Subcutaneous adipose tissue (tissue), 4 donors: ENCODE results near the gene FKBP9. TPM values are rescaled to one million over a fixed set of nuclear protein-coding genes. Genes with fewer than 3 reads are reported as not detected.

ENCODE experiments used
- total RNA-seq, 4 donors: library from RNA; depleted of rRNA; stranded (reverse); fragments of >200 nt; gene quantifications; one replicate each; pipeline ENCODE4 v1.1.0, GENCODE V29; 2016
- TF ChIP-seq, protein P1 (sequence below): fragments of 450-650 bp; IDR thresholded peaks from one replicate; pipeline ENCODE4 v1.5.1; 2016; ENCODE audit warnings: low read depth, mild to moderate bottlenecking, control low read depth, antibody characterized with exemption, moderate library complexity

Gene FKBP9
- total RNA-seq, 4 donors from 2014 or later, result 110 to 274 (median 180) TPM

DNA sequence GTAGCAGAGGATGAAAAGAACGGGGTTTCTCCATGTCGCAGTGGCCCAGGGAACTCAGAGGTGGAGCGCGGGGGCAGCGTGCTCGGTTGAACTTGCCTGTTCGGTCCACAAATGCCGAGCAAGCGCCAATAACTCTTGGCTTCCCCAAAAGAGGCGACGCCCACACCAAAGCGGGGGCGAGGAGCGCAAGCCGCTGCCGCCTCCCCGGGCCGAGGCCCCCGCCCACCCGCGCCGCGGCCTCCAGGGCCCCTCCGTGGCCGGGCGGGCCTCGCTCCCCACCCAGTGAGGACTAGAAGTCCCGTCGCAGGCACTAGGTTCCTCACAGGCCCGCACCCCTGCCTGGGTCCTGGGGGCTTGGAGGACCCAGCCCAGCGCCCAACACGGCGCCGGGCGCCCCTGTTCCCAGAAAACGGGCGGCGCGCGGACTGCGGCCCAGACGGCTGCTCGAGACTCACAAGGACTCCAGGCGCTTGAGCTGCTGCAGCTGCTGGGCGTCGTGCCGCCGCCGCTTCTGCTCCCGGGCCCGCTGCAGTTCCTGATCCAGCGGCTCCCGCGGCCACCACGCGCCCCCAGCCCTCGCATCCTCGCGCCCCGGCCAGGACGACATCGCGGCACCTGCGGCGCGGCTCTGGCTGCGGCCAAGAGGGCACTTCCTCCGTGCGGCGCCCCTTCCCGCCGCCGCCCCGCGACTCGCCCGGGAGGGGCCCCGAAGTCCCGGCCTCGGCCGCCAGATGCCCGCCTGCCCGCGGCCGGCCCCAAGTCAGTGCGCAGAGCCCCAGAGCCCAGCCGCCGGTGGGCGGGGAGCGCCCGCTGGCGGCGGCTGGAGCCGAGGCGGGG lies 14.6 kb upstream of the FKBP9 start:
- TF ChIP-seq, protein P1, sequence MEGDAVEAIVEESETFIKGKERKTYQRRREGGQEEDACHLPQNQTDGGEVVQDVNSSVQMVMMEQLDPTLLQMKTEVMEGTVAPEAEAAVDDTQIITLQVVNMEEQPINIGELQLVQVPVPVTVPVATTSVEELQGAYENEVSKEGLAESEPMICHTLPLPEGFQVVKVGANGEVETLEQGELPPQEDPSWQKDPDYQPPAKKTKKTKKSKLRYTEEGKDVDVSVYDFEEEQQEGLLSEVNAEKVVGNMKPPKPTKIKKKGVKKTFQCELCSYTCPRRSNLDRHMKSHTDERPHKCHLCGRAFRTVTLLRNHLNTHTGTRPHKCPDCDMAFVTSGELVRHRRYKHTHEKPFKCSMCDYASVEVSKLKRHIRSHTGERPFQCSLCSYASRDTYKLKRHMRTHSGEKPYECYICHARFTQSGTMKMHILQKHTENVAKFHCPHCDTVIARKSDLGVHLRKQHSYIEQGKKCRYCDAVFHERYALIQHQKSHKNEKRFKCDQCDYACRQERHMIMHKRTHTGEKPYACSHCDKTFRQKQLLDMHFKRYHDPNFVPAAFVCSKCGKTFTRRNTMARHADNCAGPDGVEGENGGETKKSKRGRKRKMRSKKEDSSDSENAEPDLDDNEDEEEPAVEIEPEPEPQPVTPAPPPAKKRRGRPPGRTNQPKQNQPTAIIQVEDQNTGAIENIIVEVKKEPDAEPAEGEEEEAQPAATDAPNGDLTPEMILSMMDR, result no peak

DNA sequence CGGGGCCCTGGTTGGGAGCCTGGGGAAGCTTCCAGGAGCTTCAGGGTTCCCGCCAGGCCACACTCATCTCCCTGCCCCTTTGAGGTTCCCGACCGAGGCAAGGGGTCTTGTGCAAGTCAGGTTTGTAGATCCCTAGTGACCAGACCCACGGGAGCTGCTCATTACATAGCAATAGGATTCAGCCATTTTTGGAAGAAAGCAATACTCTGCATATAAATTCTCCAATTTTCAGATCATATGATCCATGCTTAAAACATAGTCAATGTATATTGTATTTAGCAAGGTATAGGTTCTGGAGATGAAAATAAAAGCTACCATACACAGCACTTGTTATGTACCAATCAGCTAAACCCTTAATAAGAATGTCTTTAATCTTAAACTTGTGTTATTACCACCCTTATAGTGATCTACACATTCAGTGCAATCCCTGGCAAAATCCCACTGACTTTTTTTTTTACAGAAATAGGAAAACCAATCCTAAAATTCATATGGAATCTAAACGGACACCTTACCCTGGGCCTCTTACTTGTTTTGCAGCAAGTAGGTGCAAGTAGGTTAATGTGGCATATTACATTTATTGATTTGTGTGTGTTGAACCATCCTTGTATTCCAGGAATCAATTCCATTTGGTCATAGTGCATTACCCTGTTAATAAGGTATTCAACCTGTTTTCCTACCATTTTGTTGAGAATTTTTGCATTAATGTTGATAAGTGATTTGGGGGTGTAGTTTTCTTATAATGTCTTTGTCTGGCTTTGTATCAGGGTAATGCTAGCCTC lies 13.8 kb upstream of the FKBP9 start:
- TF ChIP-seq, protein P1, result no peak

DNA sequence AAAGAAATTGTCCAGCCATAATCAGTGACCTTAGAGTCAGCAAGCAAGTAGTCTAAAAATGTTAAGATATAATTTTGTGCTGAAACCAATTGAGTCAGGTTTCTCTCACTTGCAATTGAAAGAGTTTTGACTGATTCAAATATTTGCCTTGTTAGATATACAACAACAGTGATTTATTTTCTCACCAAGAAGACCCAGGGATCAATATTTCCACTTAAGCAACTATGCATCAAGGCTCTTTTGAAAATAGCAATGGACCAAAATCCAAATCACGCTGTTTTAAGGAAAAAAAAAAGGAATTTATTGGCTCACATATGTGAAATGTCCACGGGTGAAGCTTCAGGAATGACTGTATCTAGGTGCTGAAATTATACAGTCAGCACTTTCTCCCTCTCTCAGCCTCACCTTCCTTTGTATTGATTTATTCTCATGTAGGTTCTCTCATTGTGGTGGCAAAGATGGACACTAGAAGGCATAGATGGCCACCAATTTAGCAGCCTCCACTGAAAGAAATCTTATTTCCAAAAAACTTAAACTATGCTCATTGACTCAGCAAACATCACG lies 9.7 kb upstream of the FKBP9 start:
- TF ChIP-seq, protein P1, result no peak

DNA sequence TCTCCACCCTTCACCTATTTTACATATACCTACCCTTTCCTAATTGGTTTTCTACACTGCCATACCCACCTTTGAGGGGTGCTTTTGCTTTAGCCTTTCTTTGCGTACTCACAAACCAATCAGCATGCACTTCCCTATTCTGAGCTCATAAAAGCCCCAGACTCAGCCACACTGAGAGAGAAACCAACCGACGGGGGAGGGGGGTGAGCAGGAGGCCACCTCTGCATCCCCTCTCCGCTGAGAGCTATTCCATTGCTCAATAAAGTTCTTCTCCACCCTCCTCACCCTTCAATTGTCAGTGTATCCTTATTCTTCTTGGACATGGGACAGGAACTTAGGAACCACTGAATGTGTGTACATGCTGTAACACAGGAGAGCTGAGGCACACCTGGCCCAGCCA lies 9.0 kb upstream of the FKBP9 start:
- TF ChIP-seq, protein P1, result no peak

DNA sequence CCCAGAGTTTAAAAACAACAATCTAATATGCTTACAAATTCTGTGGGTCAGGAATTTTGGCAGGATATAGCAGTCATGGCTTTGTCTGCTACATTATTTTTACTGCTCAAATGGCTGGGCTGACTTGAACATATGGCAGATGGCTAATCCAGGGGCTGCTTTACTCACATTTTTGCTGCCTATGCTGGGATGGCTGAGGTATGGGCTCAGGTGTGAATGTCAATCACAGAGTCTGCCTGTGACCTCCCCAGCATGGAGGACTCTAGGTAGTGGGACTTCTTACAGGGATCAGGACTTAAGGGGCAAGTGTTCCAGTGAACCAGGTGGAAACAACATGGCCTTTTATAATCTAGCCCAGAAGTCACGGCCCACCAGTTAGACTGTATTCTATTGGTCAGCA lies 4.4 kb upstream of the FKBP9 start:
- TF ChIP-seq, protein P1, result no peak

DNA sequence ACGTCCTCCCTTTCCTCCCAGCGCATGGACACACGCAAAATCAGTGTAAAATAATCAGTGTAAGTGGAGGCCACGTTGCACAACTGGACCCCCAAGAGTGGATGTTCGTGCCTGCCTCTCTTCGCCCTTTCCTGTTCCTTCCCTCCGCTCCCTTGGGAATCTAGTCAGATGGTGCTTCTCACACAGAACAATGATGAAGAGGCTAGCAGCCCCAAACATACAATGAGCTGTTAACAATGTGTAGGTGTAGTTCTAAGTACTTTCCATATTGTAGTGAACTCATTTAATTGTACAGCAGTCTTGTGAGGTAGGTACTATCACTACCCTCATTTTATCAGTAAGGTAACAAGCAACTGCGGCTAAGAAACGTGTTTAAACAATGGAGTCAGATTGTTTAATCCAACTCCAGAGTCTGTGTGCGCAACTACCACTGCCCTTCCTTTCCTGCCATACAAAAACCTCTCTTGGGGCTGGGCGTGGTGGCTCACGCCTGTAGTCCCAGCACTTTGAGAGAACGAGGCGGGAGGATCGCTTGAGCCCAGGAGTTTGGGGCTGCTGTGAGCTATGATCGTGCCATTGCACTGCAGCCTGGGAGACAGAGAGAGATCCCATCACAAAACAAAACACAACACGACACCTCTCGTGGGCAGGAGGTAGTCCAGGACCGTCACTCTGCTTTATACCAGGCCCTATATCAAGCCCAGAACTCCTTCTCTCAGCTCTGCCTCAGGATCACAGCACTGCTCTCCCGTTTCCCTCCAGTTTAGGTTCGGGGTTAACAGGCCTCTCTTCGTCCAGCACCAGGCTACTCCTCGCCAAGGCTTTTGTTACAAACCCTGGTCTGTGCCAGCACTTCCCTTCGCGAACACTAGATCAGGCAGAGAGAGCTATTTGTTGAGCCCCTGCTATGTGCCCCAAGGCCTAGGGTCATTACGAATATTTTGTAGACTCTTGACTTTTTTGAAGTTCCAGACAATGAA lies 1.1 kb downstream of the FKBP9 start:
- TF ChIP-seq, protein P1, result no peak
